GM12801 (cell line): Measurements from ENCODE around the gene GPC6.

ENCODE experiments used
- CTCF ChIP-seq: IDR thresholded peaks from one replicate; pipeline ENCODE4 v1.5.1; 2011; ENCODE audit warnings: control low read depth; ENCODE audit not compliant: insufficient read length; ENCODE audit errors: extremely low read depth

The GPC6 gene

GRCh38 chr13:93226623-93227279 is at the start of gene GPC6:
GPC6 (plus strand) TSS chr13:93226807.
- TF ChIP-seq CTCF, result no peak

- no peak for TF ChIP-seq CTCF
Observed at GRCh38 chr13:93180356-93180969, 46.1 kb upstream of the GPC6 start.

- no peak for TF ChIP-seq CTCF
Observed at GRCh38 chr13:93182406-93182805, 44.2 kb upstream of the GPC6 start.

GRCh38 chr13:93183302-93183701 is 43.3 kb upstream of the GPC6 start:
- TF ChIP-seq CTCF, result no peak

- no peak for TF ChIP-seq CTCF
Observed at GRCh38 chr13:93190006-93190405, 36.6 kb upstream of the GPC6 start.

- TF ChIP-seq CTCF, result no peak
Observed at GRCh38 chr13:93193682-93194081, 32.9 kb upstream of the GPC6 start.

GRCh38 chr13:93199856-93200255 is 26.8 kb upstream of the GPC6 start:
- no peak for TF ChIP-seq CTCF

GRCh38 chr13:93200626-93201025 is 26.0 kb upstream of the GPC6 start:
- no peak for TF ChIP-seq CTCF
